GM21619 (cell line): ENCODE results near the gene GABPB1.

Experiments used
- ATAC-seq: cut with Tn5 transposase; IDR thresholded peaks from one replicate; pipeline ENCODE4 v1.9.1; 2021; ENCODE audit not compliant: unreplicated experiment

GABPB1 gene

GRCh38 chr15:50244959-50245624, 109.9 kb downstream of the GABPB1 start:
- no peak for ATAC-seq

GRCh38 chr15:50244153-50244552, 110.8 kb downstream of the GABPB1 start:
- no peak for ATAC-seq

DNA sequence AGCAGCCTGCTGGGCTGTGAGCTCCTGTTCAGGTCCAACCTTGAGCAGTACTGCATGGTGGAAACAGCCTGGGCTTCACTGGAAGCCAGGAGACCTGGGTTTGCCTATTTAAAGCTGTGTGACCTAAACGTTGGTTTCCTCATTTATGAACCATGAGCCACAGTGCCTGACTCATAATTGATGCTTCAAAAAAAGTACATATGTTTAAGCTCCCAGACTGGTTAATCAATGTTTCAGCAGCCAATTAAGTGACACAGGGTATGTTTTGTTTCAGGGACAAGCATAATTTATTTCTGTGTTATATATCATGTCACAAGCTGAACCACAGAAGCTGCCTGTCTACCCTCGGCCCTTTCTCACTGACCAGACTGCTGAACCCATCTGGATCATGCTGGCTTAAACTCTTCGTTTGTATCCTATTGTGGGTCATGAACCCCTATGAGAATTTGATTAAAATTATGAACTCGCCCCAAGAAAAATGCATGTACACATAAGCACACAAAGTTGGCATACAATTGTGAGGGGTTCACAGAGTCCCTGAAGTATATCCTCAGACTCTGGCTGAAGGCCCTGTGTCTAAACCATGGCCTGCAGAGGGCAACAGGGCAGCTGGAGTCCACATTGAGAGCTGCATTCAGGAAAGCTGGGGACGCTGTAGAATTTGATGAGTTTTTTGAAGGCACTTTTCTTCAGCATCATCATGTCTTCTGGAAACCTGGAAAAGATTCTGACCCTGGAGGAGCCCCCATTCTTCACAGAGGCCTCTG, 113.1 kb downstream of the GABPB1 start:
- no peak for ATAC-seq

GRCh38 chr15:50238255-50238654, 116.7 kb downstream of the GABPB1 start:
- no peak for ATAC-seq

DNA sequence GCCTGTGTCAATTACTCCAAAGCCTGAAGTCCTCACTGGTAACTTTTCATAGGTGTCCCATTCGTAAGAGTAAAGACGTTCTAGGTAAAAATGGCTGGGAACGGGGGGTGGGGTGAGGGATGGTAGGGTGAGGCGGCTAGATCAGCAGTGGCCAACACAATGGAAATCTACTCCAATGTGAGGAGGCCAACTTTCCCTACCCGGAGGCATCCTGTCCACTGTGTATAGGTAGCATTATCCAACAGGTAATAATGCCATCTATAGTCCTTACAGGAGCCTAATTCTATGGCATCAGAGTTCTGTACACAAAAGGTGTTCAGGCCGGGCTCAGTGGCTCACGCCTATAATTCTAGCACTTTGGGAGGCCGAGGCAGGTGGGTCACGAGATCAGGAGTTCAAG, 118.6 kb downstream of the GABPB1 start:
- no peak for ATAC-seq

- no peak for ATAC-seq
Observed at GRCh38 chr15:50235794-50236193, 119.2 kb downstream of the GABPB1 start.

DNA sequence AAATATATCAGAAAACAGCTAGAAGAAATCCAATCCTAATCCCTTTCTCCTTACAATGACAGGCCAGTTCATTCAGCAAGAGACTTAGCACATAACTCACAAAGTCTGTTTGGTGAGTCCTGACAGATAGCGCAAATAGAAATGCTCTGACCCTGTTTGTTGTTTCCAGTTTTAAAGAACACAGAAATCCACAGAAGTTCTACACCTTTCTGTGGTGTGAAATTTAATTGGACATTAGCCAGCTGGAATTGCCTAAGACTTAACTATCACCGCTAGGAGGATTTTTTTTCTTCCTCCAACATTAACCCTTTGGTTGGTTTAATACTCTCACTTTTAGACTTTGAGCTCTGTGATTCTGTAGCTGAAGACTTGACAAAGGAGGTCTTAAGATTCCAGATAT, 120.2 kb downstream of the GABPB1 start:
- no peak for ATAC-seq

- ATAC-seq: no peak
Observed at GRCh38 chr15:50233192-50233736, 121.7 kb downstream of the GABPB1 start.

- ATAC-seq: no peak
Observed at GRCh38 chr15:50232791-50233190, 122.2 kb downstream of the GABPB1 start.

- no peak for ATAC-seq
Observed at GRCh38 chr15:50231761-50232160, 123.2 kb downstream of the GABPB1 start.

- ATAC-seq: no peak
Observed at GRCh38 chr15:50229336-50229735, 125.7 kb downstream of the GABPB1 start.

DNA sequence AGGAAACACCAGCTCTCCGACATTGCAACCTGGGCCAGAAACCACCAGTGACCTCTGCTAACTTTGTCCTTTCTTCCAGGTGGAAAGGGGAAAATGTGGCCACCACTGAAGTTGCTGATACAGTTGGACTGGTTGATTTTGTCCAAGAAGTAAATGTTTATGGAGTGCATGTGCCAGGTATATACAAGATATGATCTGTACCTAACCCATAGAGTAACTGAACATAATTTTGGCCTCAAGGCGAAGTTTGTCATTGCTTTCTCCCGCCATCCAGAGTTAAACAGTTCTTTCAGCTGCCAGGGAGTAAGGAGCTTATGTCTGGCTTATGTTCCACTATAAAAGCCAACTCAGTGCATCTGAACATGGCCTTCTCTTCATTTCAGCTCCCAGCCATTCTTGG, 126.1 kb downstream of the GABPB1 start:
- ATAC-seq: no peak

- no peak for ATAC-seq
Observed at GRCh38 chr15:50227076-50227475, 127.9 kb downstream of the GABPB1 start.

- no peak for ATAC-seq
Observed at GRCh38 chr15:50225938-50226337, 129.1 kb downstream of the GABPB1 start.
